ENCODE measurements around the gene TFB2M.

The TFB2M gene

GRCh38 chr1:246569248-246570238, 3.5 kb upstream of the TFB2M start:
- Histone ChIP-seq H3K4me2 (ENCODE audit: low read depth, low read length, poor library complexity, severe bottlenecking) (peak overlapping the region; percentile 76), H3K9ac (ENCODE audit: low read length) (peak overlapping the region; percentile 20), H3K27ac (ENCODE audit: low read depth, low read length) (peak overlapping the region; percentile 71), H2AFZ (ENCODE audit: low read depth, low read length, severe bottlenecking) (no peak overlapping the region), H3K4me3 (ENCODE audit: insufficient read depth, low read length, poor library complexity, severe bottlenecking) (peak overlapping the region; percentile 37), H3K36me3 (ENCODE audit: low read length) (0 out of 2 replicates have a peak, but pooled peaks cover 3% of the 10 kb centered on the region), H3K9me2 (replicated peaks; ENCODE audit: insufficient read depth, low read length) (no peaks in the 10 kb centered on the region), H3K27me3 (ENCODE audit: low read length) (no peaks in the 10 kb centered on the region), H3F3A (ENCODE audit: insufficient read depth) (peaks cover 24% of the 10 kb centered on the region), H3K9me3 (ENCODE audit: insufficient read depth, low read length) (no peaks in the 10 kb centered on the region), H3K79me2 (ENCODE audit: insufficient read depth, low read length) (peaks cover 94% of the 10 kb centered on the region), H4K20me1 (ENCODE audit: low read depth, low read length) (no peaks in the 10 kb centered on the region)
- no peak for TF ChIP-seq CTCF (IDR thresholded peaks at IDR 0.05; ENCODE audit: insufficient read depth, low read length, poor library complexity, severe bottlenecking)
- TF ChIP-seq EZH2phosphoT487 (conservative IDR thresholded peaks at IDR 0.05; ENCODE audit: low read length): no peak

- H3K4me2 ChIP-seq (ENCODE audit: low read depth, low read length, poor library complexity, severe bottlenecking): peak overlapping the region; percentile 76
- no peaks in the 10 kb centered on the region for H3K27me3 ChIP-seq (ENCODE audit: low read length)
- H3K4me3 ChIP-seq (ENCODE audit: insufficient read depth, low read length, poor library complexity, severe bottlenecking): peak overlapping the region; percentile 99
- no peaks in the 10 kb centered on the region for H3K9me2 ChIP-seq (replicated peaks; ENCODE audit: insufficient read depth, low read length)
- 0 out of 2 replicates have a peak, but pooled peaks cover 3% of the 10 kb centered on the region for H3K36me3 ChIP-seq (ENCODE audit: low read length)
- peak overlapping the region; percentile 82 for H3K9ac ChIP-seq (ENCODE audit: low read length)
- peaks cover 21% of the 10 kb centered on the region for H3F3A ChIP-seq (ENCODE audit: insufficient read depth)
- TF ChIP-seq EZH2phosphoT487 (conservative IDR thresholded peaks at IDR 0.05; ENCODE audit: low read length) (no peak), CTCF (IDR thresholded peaks at IDR 0.05; ENCODE audit: insufficient read depth, low read length, poor library complexity, severe bottlenecking) (no peak)
- H3K9me3 ChIP-seq (ENCODE audit: insufficient read depth, low read length): no peaks in the 10 kb centered on the region
- H3K79me2 ChIP-seq (ENCODE audit: insufficient read depth, low read length): peaks cover 87% of the 10 kb centered on the region
- no peaks in the 10 kb centered on the region for H4K20me1 ChIP-seq (ENCODE audit: low read depth, low read length)
- peak overlapping the region; percentile 73 for H2AFZ ChIP-seq (ENCODE audit: low read depth, low read length, severe bottlenecking)
- peak overlapping the region; percentile 75; the same call in 1 of the 2 replicates for H3K27ac ChIP-seq (ENCODE audit: low read depth, low read length)
Measured at GRCh38 chr1:246567646-246568235, 1.7 kb upstream of the TFB2M start.

- Histone ChIP-seq H3K79me2 (ENCODE audit: insufficient read depth, low read length) (peaks cover 84% of the 10 kb centered on the region), H3K9ac (ENCODE audit: low read length) (peak overlapping the region; percentile 82), H3K4me2 (ENCODE audit: low read depth, low read length, poor library complexity, severe bottlenecking) (peak overlapping the region; percentile 76), H3K9me3 (ENCODE audit: insufficient read depth, low read length) (no peaks in the 10 kb centered on the region), H3K9me2 (replicated peaks; ENCODE audit: insufficient read depth, low read length) (no peaks in the 10 kb centered on the region), H3F3A (ENCODE audit: insufficient read depth) (peaks cover 14% of the 10 kb centered on the region), H2AFZ (ENCODE audit: low read depth, low read length, severe bottlenecking) (peak overlapping the region; percentile 73), H3K27me3 (ENCODE audit: low read length) (no peaks in the 10 kb centered on the region), H4K20me1 (ENCODE audit: low read depth, low read length) (no peaks in the 10 kb centered on the region), H3K36me3 (ENCODE audit: low read length) (0 out of 2 replicates have a peak, but pooled peaks cover 3% of the 10 kb centered on the region), H3K4me3 (ENCODE audit: insufficient read depth, low read length, poor library complexity, severe bottlenecking) (peak overlapping the region; percentile 99), H3K27ac (ENCODE audit: low read depth, low read length) (peak overlapping the region; percentile 75)
- TF ChIP-seq CTCF (IDR thresholded peaks at IDR 0.05; ENCODE audit: insufficient read depth, low read length, poor library complexity, severe bottlenecking): no peak
- TF ChIP-seq EZH2phosphoT487 (conservative IDR thresholded peaks at IDR 0.05; ENCODE audit: low read length): no peak
Measured at GRCh38 chr1:246566813-246567645, 968 bp upstream of the TFB2M start.

Data from SU-DHL-6 (cell line).